PC-3 (cell line): ENCODE data around the gene TRRAP. TPM values are rescaled to one million over a fixed set of nuclear protein-coding genes. Genes with fewer than 3 reads are reported as not detected.

Experiments used
- microRNA-seq: library from miRNA; unstranded; fragments of <30 nt; microRNA quantifications from one replicate; pipeline ENCODE4 v1.1.0, GENCODE V29; 2020; ENCODE audit not compliant: unreplicated experiment
- total RNA-seq: library from RNA; depleted of rRNA; stranded (reverse); fragments of >200 nt; gene quantifications from 2 replicates; pipeline ENCODE4 v1.2.3, GENCODE V29; 2014; rRNA removed

Gene TRRAP
- total RNA-seq, 1 experiment from 2014 or later, result 17.7 TPM

Small RNA genes lying within 50 kb of the gene (microRNA-seq; reads per million reads assigned to microRNA genes)
- 2.5 reads per million, percentile 2 among the genes with 10 or more reads in this experiment for gene MIR3609

Other genes with a start within 250 kb of the TRRAP start
- gene TMEM130, start 8.5 kb upstream of the TRRAP start, total RNA-seq, result not detected in 2 replicates